GF-D8 (cell line): ENCODE results near the gene FOXN3.
"Not testable (repeated sequence)": the region's sequence is repeated elsewhere in the genome, so short reads cannot be mapped to it uniquely, and the experiment has no call there.

Experiments
- DNase-seq: peaks from one replicate; lab custom pipeline; 2025; lab: John Stamatoyannopoulos, UW

FOXN3 gene

DNA sequence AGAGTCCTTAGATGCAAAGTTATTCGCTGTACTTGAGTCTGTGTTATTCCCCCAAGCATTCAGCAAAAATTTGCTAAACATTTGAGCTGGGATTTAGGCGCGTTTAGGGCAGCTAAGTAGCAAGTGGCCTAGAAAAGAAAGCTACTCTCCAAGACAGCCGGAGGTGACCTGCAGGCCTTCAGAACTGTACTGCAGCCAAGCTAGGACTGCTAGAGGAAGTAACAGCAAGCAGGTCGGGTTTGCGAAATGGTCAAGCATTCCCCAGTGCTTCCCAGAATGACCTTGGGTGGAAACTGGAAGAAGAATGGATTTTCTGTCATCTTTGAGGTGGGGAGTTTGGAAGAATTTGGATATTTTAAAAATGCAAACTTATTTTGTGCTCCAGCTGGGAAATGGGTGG, 287.5 kb downstream of the FOXN3 start:
- no peak for DNase-seq

DNA sequence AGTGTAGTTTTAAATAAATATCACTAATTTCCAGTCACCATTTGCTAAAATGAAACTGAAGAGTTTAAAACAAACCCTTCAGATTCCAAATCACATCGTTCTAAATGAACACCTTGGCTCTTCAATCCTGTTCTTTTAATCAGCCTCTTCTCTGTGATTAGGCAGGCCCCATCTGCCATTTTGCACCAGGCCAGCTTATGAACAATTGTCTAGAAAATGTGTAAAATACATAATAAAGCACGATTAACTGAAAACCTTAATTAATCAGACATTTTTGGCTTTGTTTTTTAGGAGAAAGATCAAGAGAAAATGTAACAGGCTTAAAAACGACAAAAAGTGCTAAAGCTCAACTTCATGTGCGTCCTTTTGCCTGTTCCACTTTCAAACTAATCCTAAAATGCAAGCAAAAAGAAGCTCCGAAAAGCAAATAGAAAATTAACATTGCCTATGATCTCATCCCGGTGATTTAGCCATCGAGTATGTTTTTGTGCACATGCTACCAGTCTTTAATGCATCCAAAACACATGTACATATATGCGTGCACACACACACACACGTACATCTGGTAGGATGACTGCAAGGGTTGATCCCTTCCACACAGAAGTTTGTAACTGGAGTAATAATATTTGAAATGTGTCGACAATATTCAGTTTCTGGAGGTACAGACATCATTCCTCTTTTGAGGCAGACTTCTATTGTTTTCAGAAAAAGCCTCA, 288.6 kb downstream of the FOXN3 start:
- DNase-seq, result no peak

GRCh38 chr14:89126461-89126860, 290.6 kb downstream of the FOXN3 start:
- DNase-seq, result no peak

GRCh38 chr14:89125216-89125615, 291.8 kb downstream of the FOXN3 start:
- no peak for DNase-seq

GRCh38 chr14:89123851-89124250, 293.2 kb downstream of the FOXN3 start:
- no peak for DNase-seq

DNA sequence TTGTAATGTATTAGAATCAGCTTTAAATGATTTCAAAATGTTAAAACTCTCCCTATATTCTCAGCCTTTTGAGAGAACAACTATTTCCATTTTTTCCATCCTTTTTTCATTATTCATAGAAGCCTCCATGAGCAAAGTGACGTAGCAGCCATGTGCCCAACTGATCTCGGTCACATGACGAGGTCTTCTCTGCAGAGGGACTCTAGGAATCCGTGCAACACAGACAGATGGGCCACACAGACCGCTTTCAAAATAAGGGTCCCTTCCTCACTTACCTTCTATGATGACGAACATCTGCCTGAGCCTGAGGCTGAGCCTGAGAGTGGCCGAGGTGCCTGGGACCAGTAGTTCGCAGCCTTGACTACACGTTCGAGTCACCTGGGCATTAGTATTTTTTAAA, 293.8 kb downstream of the FOXN3 start:
- no peak for DNase-seq

DNA sequence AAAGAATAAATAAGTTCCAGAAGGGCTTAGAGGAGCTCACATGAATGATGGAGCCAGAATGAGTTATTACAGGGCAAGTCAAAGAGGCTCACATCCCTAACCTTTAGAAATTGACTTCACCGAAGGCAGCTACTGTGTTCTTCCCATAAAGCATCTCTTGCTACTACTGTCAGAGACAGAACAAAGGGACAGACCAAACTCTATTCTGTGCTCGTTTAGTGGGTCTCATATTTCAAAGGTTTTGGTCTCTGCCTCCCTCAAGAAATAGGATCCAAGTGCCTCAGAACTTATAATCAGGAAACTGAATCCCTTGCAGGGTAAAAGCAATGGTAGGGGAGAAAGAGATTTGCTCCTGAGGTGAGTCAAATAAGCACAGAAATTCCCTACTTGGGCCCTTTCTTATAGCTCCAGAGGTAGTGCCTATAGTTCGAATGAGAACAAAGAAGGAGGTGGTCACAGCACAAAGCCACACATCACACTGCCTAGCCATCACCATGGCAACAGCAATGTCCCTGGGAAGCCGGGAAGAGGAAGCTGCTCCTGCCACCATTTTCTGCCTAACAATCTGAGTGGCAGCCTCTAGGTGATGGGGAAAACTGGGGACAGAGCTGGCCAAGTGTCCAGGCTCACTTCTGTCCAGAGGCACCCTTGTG, 294.9 kb downstream of the FOXN3 start:
- DNase-seq, result no peak

DNA sequence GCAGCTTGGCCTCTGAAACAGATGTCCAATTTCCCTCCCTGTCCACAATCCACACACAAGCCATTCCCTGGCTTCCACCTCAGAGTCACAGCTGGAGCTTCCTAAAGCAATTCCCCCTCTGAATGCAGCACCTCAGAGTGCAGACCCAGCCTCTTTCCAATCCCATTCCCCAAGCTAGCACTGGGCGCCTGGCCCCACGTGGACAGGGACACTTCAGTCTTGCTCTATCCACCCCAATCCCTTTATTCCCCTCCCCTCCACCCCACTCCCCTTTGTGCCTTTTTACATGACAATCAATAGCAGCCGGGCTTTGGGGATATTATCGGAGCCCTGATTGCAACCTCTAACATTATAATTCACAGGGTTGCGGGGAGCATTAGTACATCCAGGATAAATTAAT, 300.0 kb downstream of the FOXN3 start:
- no peak for DNase-seq

DNA sequence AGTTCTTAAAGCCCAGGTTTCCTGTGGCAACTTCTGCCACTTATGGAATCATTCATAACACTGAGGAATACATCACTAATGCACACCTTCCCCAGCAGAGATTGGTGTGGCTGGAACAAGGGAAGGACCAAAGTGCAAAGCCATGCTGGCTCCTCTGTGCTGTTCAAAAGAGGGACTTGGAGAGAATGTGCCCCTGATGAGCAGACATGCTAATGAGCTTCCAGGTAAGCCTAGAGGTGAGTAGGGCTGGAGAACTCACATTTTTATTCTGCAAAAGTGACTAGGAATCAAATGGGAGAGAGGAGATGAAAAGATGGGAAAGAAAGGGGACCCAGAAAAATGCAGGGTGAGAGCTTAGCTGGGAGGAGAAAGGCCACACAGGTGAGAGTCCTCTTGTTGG, 302.9 kb downstream of the FOXN3 start:
- DNase-seq, result no peak

- DNase-seq, result no peak
These were observed 304.3 kb downstream of the FOXN3 start for GRCh38 chr14:89112720-89113119.

GRCh38 chr14:89111766-89112543, 305.1 kb downstream of the FOXN3 start:
- DNase-seq, result not testable (repeated sequence)

DNA sequence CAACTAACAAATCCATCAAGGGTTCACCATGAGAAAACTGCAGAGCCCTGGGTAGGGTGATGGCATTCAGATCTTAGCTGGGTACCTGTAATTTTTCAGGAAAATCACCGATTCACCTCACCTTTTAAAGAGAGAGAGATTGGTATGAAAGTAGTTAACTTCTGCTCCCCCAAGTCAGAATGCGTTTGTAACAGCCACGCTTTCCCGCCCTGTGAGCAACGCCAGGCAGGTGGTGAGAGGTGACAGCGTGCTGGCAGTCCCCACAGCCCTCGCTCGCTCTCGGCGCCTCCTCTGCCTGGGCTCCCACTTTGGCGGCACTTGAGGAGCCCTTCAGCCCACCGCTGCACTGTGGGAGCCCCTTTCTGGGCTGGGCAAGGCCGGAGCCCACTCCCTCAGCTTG, 305.8 kb downstream of the FOXN3 start:
- not testable (repeated sequence) for DNase-seq

- DNase-seq, result no peak
These were observed 306.9 kb downstream of the FOXN3 start for GRCh38 chr14:89110110-89110509.

DNA sequence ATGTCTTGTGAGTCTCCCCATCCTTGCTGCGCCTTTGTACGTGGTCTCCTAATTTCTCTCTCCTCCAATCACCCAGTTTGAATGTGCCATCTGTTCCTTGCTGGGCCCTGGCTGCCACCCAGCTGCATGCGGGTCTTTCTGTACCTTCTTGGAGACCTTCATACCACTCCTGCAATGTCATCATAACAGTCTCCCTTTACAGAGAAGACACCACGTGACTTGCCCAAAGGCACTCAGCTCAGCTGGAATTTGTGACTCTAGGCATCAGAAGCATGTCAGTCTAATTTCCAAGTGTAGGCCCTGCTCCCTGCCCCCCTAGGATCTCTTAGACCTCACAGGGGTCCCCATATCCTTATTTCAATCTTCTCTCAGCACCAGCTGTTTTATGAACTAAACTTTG, 308.4 kb downstream of the FOXN3 start:
- DNase-seq, result no peak

GRCh38 chr14:89107626-89108025, 309.4 kb downstream of the FOXN3 start:
- DNase-seq, result no peak
